Keratinocyte (primary cell): Measurements from ENCODE around the gene ETFB.
"Not testable (repeated sequence)": the region's sequence is repeated elsewhere in the genome, so short reads cannot be mapped to it uniquely, and the experiment has no call there.

Experiments used
- CTCF ChIP-seq, 3 experiments: IDR thresholded peaks in 1 of 3; conservative IDR thresholded peaks in 1 of 3; optimal IDR thresholded peaks in 1 of 3; 2 replicates in 2 of 3; 3 replicates in 1 of 3; pipeline versions ENCODE3 to v1.5.1; 2011; ENCODE audit warnings: low read length in 3 of 3, mild to moderate bottlenecking in 3 of 3, moderate library complexity in 2 of 3, control low read depth in 1 of 3, inconsistent platforms in 1 of 3; ENCODE audit not compliant: insufficient read depth in 2 of 3; ENCODE audit errors: extremely low read depth in 1 of 3
- EZH2 ChIP-seq: IDR thresholded peaks from one replicate; pipeline ENCODE4 v1.6.1; 2012; ENCODE audit warnings: inconsistent platforms, mild to moderate bottlenecking, low read length, moderate library complexity

GRCh38 chr19:51399936-51400335 is 33.7 kb upstream of the ETFB start:
- TF ChIP-seq CTCF (optimal IDR thresholded peaks at IDR 0.05 in 1 of 3, IDR thresholded peaks at IDR 0.05 in 1 of 3, conservative IDR thresholded peaks at IDR 0.05 in 1 of 3; ENCODE audit: extremely low read depth in 1 of 3, insufficient read depth in 2 of 3, low read length in 3 of 3); EZH2: not testable (repeated sequence)
